DMS 273 (cell line): Measurements from ENCODE around the gene CEMIP.

Source experiments
- DNase-seq: peaks from one replicate; lab custom pipeline; 2025; ENCODE audit not compliant: unreplicated experiment; lab: John Stamatoyannopoulos, UW

The CEMIP gene, protein sequence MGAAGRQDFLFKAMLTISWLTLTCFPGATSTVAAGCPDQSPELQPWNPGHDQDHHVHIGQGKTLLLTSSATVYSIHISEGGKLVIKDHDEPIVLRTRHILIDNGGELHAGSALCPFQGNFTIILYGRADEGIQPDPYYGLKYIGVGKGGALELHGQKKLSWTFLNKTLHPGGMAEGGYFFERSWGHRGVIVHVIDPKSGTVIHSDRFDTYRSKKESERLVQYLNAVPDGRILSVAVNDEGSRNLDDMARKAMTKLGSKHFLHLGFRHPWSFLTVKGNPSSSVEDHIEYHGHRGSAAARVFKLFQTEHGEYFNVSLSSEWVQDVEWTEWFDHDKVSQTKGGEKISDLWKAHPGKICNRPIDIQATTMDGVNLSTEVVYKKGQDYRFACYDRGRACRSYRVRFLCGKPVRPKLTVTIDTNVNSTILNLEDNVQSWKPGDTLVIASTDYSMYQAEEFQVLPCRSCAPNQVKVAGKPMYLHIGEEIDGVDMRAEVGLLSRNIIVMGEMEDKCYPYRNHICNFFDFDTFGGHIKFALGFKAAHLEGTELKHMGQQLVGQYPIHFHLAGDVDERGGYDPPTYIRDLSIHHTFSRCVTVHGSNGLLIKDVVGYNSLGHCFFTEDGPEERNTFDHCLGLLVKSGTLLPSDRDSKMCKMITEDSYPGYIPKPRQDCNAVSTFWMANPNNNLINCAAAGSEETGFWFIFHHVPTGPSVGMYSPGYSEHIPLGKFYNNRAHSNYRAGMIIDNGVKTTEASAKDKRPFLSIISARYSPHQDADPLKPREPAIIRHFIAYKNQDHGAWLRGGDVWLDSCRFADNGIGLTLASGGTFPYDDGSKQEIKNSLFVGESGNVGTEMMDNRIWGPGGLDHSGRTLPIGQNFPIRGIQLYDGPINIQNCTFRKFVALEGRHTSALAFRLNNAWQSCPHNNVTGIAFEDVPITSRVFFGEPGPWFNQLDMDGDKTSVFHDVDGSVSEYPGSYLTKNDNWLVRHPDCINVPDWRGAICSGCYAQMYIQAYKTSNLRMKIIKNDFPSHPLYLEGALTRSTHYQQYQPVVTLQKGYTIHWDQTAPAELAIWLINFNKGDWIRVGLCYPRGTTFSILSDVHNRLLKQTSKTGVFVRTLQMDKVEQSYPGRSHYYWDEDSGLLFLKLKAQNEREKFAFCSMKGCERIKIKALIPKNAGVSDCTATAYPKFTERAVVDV (N-terminal part only)

DNA sequence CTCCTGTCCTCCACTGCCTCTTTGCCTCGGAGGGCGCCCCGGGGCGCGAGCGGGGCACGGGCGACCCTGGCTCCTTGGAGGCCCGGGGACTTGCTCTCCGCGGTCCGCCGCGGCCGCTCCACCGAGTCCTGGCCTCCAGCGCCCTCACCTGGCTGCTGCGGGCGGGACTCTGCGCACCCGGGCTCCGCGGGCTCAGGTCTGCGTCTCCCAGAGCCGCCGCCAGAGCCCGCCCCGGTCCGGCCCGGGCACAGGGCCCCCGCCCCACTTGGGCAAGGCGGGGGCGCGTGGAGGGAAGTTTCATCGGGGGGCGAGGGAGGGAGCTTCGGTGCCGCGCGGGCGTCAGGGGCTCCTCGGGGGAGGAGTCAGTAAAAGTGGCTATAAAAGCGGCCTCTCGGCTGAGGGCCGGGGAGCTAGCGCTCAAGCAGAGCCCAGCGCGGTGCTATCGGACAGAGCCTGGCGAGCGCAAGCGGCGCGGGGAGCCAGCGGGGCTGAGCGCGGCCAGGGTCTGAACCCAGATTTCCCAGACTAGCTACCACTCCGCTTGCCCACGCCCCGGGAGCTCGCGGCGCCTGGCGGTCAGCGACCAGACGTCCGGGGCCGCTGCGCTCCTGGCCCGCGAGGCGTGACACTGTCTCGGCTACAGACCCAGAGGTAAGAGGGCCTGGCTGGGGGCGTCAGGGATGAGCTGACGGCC, at the start of gene CEMIP:
Gene CEMIP (plus strand): TSS at position 407 of the 694 bp plus-strand sequence. CDS start 94,510 bp downstream, outside the sequence.
- peak; percentile 89 for DNase-seq

DNA sequence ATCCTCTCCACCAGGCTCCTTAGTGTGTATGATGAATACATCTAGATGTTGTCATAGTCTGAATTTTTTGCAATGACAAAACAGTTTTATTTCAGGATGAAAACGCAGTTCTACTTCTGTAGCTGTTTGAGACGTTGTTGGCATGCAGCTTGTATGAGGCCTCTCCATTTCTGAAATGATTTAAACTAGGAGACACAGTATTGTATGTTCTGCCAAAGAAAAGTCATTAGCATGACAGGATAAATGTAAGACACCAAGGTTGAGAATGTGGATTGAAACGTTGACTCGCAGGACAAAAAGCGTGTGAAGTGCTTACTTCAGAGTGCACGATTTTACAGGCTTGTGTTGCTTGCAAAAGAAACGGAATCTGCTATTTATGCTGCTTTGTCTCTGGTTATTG, 48.8 kb upstream of the CEMIP start:
- no peak for DNase-seq

DNA sequence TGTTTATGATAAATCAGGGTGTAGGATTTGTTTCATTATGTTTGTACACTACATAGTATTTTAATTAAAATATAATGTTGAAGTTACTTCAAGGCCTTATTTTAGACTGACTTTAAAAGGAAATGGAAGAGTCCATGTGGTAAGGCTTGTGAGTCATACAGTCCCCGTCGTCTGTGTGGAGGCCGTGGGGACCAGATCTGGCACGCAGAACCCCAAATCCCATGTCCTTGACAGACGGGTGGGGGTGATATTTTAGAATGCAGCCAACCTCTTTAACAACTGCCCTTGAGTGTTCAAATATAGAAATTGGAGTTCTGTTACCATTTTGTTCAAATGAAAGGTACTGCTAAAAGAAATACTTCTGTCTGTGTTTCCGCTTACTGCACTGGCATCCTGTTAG, 48.2 kb upstream of the CEMIP start:
- no peak for DNase-seq

DNA sequence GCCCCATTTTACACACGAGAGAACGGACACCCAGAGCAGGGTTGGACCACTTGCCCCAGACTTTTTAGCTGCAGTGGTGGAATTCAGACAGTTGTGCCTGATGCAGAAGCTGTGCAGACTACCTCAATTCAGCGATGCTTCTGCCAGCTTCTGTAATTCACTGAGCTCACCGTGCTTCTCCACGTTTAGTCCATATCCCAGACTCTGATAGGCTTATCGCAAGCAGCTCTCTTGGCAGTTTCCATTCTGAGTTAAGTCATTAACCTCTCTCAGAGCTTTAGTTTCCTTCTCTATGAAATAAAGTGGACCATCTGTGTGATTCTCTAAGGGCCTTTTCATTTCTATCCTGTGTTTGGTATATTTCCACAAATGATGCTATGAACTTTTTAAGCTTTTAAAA, 47.0 kb upstream of the CEMIP start:
- DNase-seq = no peak

DNA sequence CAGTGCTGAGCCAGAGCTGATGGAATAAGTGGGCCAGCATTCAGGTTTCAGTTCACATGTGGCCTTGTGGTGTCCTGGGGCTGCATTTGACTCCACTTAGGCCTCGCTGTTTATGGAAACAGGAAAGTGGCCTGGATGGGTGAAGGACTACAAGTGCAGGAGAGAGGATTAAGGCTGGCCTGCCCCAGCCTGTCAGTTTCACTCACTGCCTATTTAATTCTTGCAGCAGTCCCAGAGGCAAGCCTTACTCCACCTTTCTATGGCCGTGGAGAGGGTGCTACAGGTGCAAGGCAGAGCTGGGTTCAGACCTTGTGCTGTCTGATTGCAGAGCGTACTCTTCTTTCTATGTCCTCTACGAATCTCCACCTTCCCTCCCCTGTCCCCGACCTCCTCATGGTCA, 46.4 kb upstream of the CEMIP start:
- no peak for DNase-seq

DNA sequence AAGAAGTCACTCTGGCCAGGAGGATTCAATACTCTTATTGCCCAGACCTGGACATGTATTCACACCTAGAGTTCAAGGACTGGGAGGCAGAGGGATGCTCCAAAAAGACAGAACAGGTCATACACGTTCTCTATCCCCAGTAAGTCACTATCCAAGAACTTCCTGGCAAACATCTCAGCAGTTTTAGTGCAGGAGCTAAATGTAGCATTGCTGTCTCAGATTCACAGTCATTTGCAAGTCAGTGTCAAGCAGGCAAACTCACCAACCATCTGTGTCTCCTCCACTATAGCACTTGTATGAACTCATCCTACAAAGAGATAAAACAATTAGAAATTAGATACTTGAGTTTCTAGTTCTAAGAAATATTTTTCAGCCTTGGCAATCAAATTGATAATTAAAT, 45.7 kb upstream of the CEMIP start:
- no peak for DNase-seq

DNA sequence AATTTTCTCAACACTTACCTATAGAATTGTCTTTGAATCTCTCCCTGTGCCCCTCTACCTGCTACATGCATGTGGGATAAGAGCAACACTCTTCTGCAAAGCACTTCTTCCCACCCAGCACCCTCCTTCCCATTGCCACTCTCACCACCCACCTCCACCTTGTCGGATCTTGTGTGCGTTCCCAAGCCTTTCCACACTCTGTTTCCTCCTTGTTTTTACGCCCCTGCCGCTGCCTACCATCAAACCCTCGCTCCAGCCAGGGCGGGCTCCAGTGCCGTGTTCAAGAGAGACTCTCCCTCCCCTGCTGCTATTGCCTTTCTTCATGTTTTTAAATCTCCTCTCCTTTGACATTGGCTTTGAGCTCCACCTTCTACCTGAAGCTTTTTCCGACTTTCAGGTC, 43.8 kb upstream of the CEMIP start:
- DNase-seq = no peak

DNA sequence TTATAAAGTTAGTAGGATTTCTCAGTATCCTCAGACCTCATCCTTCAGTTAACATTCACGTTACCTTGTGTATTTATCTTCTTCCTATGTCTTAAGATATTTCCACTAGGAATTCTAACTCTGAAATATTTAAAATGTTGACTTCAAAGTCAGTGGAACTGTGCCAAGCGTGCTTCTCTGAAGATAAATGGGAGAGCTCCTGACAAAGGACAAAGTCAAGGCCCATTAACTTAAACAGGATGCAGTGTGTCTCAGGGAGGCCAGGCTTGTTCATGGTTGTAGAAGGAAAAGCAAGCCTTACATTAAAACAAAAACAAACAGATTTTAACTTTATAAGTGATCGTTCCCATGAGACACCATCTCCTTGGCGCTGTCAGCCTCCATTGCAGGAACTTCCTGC, 42.6 kb upstream of the CEMIP start:
- no peak for DNase-seq

DNA sequence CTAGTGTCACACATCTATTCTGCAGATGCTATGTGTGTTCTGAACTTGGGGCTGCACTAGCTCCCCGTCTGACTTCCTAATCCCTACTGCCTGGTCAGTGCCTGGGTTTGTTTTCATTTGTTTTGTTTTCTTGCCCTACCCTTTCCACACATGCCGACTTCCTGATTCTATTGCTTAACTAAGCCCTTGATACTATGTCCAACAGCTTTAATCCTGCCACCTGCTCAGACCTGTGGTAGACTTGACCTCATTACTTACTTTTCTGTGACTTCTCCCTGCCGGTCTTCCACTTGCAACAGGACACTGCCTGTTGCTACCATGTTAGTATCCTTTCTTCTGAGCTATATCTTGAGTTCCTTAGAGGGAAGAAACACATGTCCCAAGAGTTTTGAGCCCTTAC, 39.3 kb upstream of the CEMIP start:
- DNase-seq = no peak

DNA sequence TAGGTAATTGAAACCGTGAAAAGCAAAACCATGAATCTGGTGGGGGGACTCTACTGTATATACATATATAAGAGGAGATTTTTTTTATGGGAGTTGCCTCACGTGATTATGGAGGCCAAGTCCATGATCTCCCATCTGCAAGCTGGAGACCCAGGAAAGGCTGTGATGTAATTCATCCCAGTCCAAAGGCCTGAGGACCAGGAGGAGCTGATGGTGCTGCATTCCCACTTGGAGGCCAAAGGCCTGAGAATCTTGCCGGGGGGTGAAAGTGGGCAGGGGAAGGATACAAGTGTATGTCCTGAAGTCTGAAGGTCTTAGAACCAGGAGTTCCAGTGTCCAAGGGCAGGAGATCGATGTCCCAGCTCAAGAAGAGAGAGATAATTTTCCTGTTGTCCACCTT, 37.1 kb upstream of the CEMIP start:
- DNase-seq = no peak

DNA sequence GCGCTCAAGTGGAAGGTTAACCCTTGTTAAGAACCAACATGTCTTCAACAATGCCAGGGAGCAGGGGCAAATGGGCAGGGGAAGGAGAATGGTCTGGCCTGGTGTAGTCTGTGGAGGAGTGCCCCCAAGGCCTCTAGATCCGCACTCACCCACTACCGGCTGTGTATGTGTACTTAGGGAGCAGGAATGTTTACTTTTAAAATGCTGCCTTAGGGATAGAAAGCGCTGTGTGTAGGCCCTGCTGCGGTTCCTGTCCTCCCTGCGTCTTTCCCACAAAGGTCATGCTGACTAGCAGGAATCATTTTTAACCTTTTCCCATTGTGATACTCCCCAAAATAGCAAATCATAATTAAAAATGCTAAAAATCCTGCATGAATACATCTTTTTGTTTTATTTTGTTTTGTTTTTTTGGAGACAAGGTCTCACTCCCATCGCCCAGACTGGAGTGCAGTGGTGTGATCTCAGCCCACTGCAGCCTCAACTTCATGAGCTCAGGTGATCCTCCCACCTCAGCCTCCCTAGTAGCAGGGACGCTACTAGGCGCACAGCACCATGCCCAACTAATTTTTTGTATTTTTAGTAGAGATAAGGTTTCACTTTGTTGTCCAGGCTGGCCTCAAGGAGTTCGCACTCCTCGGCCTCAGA, 35.9 kb upstream of the CEMIP start:
- DNase-seq = no peak

DNA sequence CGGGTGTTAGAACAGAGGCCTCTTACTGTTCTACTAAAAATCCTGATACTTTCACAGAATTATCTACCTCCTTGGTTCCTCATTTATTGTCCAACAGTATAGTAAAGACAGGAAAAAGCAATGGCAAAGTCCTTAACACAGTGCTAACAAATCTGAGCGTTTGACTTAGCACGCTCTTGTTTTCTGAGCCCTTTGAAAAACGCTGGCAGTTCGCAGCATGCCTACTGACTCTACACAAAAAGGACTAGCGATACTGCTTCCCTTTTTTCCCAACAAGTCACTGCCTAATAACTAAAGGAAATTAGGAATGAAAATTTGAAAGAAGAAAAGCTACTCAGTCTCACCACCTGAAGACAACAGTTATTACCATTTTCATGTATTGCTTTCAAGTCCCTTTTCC, 34.8 kb upstream of the CEMIP start:
- DNase-seq = no peak

DNA sequence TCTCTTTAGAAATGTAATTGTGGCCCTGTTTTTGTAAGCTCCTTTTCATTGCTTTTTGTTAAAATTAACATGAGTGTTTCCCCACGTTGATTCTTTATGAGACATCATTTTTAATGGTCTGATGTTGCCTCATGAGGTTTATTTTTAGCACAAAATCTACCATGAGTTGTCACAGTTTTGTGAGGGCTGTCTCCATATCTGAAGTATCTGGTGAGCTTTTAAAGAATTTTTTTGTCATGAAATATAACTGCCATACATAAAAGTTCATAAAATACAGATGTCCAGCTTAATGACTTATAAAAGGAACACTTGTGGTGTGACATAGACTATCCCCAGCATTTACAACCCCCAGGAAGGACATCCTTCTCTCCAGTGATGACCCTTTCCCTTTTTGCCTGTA, 34.3 kb upstream of the CEMIP start:
- DNase-seq = no peak

DNA sequence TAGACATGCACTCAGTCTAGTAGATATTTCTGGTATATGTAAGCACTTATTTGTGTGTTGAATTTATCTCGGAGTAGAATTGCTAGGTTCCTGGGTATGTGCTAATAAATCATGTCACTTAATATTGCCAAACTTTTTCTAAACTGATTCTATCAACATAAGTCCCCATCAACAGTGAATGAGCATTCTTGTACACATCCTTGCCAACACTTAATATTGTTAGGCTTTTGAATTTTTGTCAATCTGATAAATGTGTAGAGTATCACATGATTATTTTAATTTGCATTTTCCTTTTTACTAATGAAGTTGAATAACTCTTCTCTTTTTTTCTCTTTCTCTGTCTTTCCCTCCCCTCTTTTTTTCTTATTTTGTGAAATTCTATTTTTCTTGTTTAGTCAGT, 33.3 kb upstream of the CEMIP start:
- DNase-seq = no peak

DNA sequence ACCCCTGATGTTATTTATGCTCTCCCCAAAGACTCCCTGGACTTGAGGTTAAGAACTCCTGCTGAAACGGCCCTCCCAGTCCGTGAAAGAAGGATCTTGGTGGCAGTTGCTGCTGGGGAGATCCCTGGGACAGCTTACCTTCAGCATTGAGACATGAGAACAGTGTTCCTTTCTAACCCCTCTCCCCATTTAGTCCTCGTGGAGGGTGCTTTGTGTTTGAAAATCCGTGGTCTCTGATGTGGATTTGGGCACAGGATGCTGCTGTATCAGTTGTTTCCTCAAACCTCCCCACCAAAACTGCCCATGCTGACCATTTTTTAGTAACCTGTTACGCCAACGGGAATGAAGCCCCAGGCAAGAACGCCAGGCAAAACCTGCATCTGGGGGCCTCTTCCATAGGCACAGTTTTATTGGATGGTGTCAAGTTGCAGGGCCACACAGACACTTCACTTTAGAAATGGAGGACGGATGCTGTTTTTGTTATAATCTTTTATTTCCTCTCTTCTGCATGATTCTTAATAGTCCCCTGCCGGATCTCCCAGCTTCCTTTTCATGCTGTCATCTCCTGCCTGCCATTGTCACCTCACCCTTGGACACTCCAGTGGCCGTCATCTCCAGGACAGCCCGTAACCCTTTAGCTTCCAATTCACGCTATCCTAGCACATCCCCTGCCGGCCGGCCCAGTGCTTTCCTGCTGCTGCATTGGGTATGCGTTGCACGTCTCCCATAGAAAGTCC, 31.7 kb upstream of the CEMIP start:
- DNase-seq = peak; percentile 17

DNA sequence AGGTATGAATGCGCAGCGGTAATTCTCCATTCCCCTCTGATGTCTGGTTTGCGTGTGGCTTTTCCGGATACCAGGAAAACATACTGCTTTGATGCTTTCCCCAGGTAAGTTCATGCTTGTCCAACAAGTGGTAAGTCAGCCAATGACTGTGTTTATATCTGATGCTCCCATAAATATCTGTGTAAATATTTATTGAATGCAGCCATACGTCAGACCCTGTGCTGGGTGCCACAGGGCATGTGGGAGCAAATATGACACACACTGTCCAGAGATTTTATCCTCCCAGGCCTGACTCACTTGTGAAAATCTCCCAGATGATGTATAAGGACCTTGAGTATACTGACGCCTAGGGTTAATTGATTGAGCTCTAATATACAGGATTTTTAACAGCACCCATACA, 29.6 kb upstream of the CEMIP start:
- no peak for DNase-seq

DNA sequence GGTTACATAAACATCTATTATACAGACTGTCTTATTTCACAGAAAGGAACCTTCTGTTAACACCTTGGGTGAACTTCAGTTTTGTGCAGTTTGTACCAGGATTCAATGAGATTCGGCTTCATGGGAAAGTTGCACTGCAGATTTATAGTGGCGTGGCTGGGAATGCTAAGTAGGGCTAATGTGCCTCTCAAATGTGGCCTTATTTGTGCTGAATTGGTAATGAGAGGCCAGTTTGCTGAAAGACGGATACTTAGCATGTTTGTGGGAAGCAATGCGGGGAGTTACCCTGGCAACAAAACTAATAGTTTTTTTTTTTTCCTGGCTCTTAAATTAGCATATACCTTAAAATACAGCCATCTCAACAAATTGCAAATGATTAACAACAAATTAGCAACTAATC, 28.6 kb upstream of the CEMIP start:
- no peak for DNase-seq

DNA sequence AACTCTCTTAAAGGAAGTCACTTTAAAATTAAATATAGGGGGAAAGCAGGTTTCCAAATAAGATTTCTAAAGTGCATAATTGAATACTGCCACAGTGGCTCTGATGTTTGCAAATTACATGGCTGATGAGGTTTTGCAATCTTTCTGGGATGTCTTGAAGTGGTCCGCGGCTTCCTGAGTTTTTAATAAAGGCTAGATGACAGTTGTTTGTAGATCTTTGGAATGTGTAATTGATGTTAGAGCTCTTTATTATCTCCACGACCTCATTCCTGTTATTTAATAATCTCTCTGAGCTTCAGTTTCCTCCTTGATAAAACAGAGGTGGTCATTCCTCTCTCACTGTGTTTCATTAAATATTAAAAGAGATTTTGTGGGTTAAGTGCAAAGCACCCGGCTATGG, 27.0 kb upstream of the CEMIP start:
- DNase-seq = no peak

DNA sequence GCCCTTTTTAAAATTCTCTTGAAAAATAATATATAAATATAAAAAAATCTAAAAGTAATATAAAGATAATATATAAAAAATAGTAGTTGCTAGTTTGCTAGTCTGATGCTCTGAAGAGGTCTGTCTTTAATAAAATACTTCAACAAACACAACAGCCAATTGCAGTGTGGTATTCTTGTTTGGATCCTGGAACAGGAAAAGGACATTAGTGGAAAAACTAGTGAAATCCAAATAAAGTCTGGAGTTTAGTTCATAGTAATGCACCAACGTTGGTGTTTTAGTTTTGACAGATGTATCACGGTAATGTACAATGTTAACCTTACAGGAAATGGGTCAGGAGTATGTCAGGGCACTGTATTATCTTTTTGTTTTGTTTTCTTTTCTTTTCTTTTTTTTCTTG, 26.0 kb upstream of the CEMIP start:
- DNase-seq = no peak

DNA sequence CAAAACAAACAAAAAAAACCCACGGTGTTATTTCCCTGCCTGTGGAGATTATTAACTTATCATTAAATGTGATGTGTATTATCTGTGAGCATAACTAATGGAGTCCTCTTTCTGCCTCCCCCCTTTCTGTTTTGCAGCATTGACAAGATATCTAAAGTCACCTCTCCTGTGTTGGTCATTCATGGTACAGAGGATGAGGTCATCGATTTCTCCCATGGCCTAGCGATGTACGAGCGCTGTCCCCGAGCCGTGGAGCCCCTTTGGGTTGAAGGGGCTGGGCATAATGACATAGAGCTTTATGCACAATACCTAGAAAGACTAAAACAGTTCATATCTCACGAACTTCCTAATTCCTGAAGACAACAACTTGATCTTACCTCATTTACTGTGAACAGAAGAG, 25.2 kb upstream of the CEMIP start:
- no peak for DNase-seq
